DND-41 (cell line): ENCODE results near the gene COL13A1.

ENCODE experiments used
- CTCF ChIP-seq: IDR thresholded peaks from 2 replicates; pipeline ENCODE4 v1.5.1; 2012; ENCODE audit warnings: borderline replicate concordance, low read length, moderate library complexity, mild to moderate bottlenecking; ENCODE audit not compliant: poor library complexity, severe bottlenecking; ENCODE audit errors: extremely low read depth
- EZH2 ChIP-seq: IDR thresholded peaks from 3 replicates; pipeline ENCODE4 v1.6.1; 2012; ENCODE audit warnings: borderline replicate concordance, low read depth, mild to moderate bottlenecking, moderate library complexity, low read length, inconsistent platforms; ENCODE audit not compliant: severe bottlenecking

DNA sequence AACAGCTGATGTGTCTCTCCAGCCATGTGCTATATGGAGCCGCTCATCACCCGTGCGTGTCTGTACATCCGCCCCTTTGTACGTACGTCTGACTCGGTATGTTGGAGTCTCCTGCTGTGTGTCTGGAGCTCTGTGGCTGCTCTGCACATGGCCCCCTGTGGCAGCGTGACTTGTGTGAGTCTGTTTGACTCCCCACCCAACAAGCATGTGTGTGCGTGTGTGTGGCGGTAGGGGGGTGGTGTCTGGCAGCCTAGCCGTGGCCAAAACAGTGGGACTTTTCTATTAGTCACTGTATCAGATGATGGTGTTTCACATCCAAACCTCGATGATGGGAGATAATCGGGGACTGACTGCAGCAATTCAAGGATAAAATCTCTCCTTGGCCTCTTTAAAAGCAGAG, 94.1 kb downstream of the COL13A1 start:
- TF ChIP-seq CTCF, result no peak
- TF ChIP-seq EZH2, result no peak
